CD4-positive, alpha-beta T cell (primary cell): ENCODE data around the gene KCTD11. TPM values are rescaled to one million over a fixed set of nuclear protein-coding genes. Genes with fewer than 3 reads are reported as not detected.
"Not testable (repeated sequence)": the region's sequence is repeated elsewhere in the genome, so short reads cannot be mapped to it uniquely, and the experiment has no call there.

ENCODE experiments used
- ATAC-seq: fragments of 200-7000 bp; cut with Tn5 transposase; one replicate; pipeline ENCODE4 v1.10.0; 2022; ENCODE audit warnings: mild to moderate bottlenecking; ENCODE audit not compliant: poor library complexity
- CTCF ChIA-PET: fragments of 350-600 bp; sonication (Branson Sonifier 250); formaldehyde crosslinking; loops from one replicate; lab custom pipeline; 2021; ENCODE audit warnings: antibody characterized with exemption, inconsistent platforms; lab: Charles Lee
- POLR2A ChIA-PET: fragments of 350-600 bp; sonication (Branson Sonifier 250); formaldehyde crosslinking; loops from one replicate; lab custom pipeline; 2021; ENCODE audit warnings: antibody characterized with exemption, inconsistent platforms; lab: Charles Lee
- DNase-seq, 14 experiments: peaks; one replicate each; pipeline ENCODE4 v3.0.0-alpha.2; 2013 to 2020; ENCODE audit warnings: mixed read lengths in 2 of 14
- H3K27ac ChIP-seq, 2 donors: one replicate each; pipeline versions ENCODE4 v1.5.1 to v1.7.0; 2013; ENCODE audit warnings: low read length in 2 of 2, low read depth in 1 of 2, mild to moderate bottlenecking in 1 of 2
- H3K27me3 ChIP-seq, 2 experiments: 1 replicate in 1 of 2; 2 replicates in 1 of 2; pipeline versions ENCODE4 v1.6.1 to v1.7.0; 2013; ENCODE audit warnings: low read length in 2 of 2, control low read depth in 1 of 2, mild to moderate bottlenecking in 1 of 2, moderate library complexity in 1 of 2; ENCODE audit not compliant: insufficient read depth in 2 of 2, control insufficient read depth in 1 of 2
- H3K36me3 ChIP-seq: one replicate; pipeline ENCODE4 v1.6.1; 2013; ENCODE audit warnings: low read length, control low read depth; ENCODE audit not compliant: insufficient read depth
- H3K4me1 ChIP-seq: one replicate; pipeline ENCODE4 v1.6.1; 2013; ENCODE audit warnings: low read length, control low read depth; ENCODE audit not compliant: insufficient read depth
- H3K4me3 ChIP-seq: one replicate; pipeline ENCODE4 v1.5.1; 2013; ENCODE audit warnings: mild to moderate bottlenecking, low read length, moderate library complexity
- H3K9me3 ChIP-seq, 2 experiments: 1 replicate in 1 of 2; 2 replicates in 1 of 2; pipeline versions ENCODE4 v1.6.1 to v1.7.0; 2013; ENCODE audit warnings: low read length in 2 of 2, mild to moderate bottlenecking in 2 of 2, control low read depth in 1 of 2, moderate library complexity in 1 of 2; ENCODE audit not compliant: control insufficient read depth in 1 of 2, insufficient read depth in 1 of 2
- H3K27ac Mint-ChIP-seq: one replicate; pipeline ENCODE4 v1.8.0; 2020; ENCODE audit warnings: mixed read lengths
- H3K27me3 Mint-ChIP-seq: one replicate; pipeline ENCODE4 v1.8.0; 2021; ENCODE audit warnings: mixed read lengths
- H3K36me3 Mint-ChIP-seq: one replicate; pipeline ENCODE4 v1.8.0; 2021; ENCODE audit warnings: low read depth, mixed read lengths
- H3K4me1 Mint-ChIP-seq: one replicate; pipeline ENCODE4 v1.8.0; 2021; ENCODE audit warnings: low read depth, mixed read lengths
- H3K4me3 Mint-ChIP-seq: one replicate; pipeline ENCODE4 v1.8.0; 2020; ENCODE audit warnings: mild to moderate bottlenecking, mixed read lengths
- H3K9me3 Mint-ChIP-seq: one replicate; pipeline ENCODE4 v1.8.0; 2020; ENCODE audit warnings: mixed read lengths
- intact Hi-C, 2 experiments: fragments of 100-400 bp; cut with DNase I in 1 of 2; cut with micrococcal nuclease in 1 of 2; formaldehyde crosslinking; loops; one replicate each; pipeline versions ENCODE4 v1.15.1 to v1.9.0; 2023 to 2025; cut with DNase I, micrococcal nuclease
- total RNA-seq, 174 experiments: library from RNA in 2 of 174; stranded (reverse) in 2 of 174; gene quantifications; one replicate each; pipeline ENCODE4 v1.2.3 and lab custom pipeline; 2021 to 2026
- TF ChIP-seq, protein P1 (sequence below): fragments of 200-600 bp; IDR thresholded peaks from one replicate; pipeline ENCODE4 v1.8.0; 2022; ENCODE audit warnings: antibody characterized with exemption, mild to moderate bottlenecking

KCTD11 gene
- total RNA-seq, 2 experiments from 2014 or later: 1.3 to 1.6 TPM

DNA sequence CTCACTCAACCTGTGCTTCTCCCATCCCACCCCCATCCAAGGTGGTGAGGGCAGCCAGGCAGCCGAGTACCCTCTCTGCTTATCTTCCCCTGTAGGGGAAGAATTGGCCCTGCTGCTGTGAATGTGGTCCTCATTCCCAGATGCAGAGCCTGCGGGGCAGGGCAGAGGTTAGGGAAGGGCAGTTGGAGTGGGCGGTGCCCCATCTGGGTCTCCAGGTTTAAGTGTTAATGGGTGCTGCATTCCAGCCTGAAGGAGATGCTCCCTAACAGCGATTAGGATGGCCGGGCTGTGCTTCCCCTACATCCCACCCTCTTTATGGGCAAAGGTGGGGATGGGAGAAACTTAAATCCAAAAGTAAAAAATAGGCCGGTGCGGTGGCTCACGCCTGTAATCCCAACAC, 15.1 kb downstream of the KCTD11 start:
- POLR2A ChIA-PET: no interaction called here
- intact Hi-C loops: no loop called here
- no peaks in the 10 kb centered on the region for H3K36me3 Mint-ChIP-seq
- no peak for ATAC-seq
- H3K4me3 Mint-ChIP-seq: no peak overlapping the region
- CTCF ChIA-PET: no interaction called here
- Histone ChIP-seq H3K27me3 (no peaks in the 10 kb centered on the region), H3K4me3 (no peak overlapping the region), H3K27ac (no peak overlapping the region), H3K9me3 (no peaks in the 10 kb centered on the region), H3K36me3 (no peaks in the 10 kb centered on the region), H3K4me1 (no peaks in the 10 kb centered on the region)
- H3K27ac Mint-ChIP-seq: no peak overlapping the region
- TF ChIP-seq, protein P1, sequence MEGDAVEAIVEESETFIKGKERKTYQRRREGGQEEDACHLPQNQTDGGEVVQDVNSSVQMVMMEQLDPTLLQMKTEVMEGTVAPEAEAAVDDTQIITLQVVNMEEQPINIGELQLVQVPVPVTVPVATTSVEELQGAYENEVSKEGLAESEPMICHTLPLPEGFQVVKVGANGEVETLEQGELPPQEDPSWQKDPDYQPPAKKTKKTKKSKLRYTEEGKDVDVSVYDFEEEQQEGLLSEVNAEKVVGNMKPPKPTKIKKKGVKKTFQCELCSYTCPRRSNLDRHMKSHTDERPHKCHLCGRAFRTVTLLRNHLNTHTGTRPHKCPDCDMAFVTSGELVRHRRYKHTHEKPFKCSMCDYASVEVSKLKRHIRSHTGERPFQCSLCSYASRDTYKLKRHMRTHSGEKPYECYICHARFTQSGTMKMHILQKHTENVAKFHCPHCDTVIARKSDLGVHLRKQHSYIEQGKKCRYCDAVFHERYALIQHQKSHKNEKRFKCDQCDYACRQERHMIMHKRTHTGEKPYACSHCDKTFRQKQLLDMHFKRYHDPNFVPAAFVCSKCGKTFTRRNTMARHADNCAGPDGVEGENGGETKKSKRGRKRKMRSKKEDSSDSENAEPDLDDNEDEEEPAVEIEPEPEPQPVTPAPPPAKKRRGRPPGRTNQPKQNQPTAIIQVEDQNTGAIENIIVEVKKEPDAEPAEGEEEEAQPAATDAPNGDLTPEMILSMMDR: no peak
- DNase-seq: no peak
- H3K27me3 Mint-ChIP-seq: no peaks in the 10 kb centered on the region
- H3K4me1 Mint-ChIP-seq: no peaks in the 10 kb centered on the region
- no peaks in the 10 kb centered on the region for H3K9me3 Mint-ChIP-seq

DNA sequence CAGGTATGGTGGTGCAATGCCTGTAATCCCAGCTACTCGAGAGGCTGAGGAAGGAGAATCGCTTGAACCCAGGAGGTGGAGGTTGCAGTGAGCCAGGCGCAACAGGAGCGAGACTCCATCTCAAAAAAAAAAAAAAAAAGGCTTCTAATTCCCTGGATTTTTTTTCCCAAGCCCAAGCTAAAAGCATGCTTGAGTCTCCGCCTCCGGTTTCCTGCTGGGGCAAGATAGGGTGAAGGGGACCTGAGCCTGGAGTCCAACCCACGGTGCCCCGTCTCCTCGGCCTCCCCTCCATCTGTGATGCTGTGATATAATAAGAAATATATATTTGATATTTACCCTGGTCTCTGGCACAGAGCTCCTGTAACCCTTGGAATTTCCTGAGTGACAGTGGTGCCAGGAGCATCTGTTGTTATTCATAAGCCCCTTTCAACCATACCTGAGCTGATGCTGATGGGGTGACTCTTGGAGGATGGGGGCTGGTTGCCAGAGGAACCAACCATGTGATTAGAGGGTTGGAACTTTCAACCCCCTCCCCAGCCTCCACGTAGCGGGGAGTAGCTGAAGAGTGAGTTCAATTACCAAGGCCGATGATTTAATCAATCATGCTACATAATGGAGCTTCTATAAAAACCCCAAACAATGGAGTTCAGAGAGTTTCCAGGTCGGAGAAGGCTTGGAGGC, 16.1 kb downstream of the KCTD11 start:
- CTCF ChIA-PET: no interaction called here
- H3K36me3 Mint-ChIP-seq: no peaks in the 10 kb centered on the region
- no peak overlapping the region for H3K4me3 ChIP-seq
- H3K9me3 Mint-ChIP-seq: no peaks in the 10 kb centered on the region
- TF ChIP-seq, protein P1: no peak
- no peaks in the 10 kb centered on the region for H3K4me1 ChIP-seq
- POLR2A ChIA-PET: interaction anchor here (1.3 to 1.4 kb wide), 2 partner anchors 15 to 36 kb away, joined by 4 to 5 read pairs; partner anchors contain the start of gene TMEM256
- no peaks in the 10 kb centered on the region for H3K4me1 Mint-ChIP-seq
- H3K27ac ChIP-seq: no peak overlapping the region
- ATAC-seq (no peak), DNase-seq (no peak)
- no peak overlapping the region for H3K4me3 Mint-ChIP-seq
- H3K27me3 ChIP-seq: no peaks in the 10 kb centered on the region
- H3K9me3 ChIP-seq: no peaks in the 10 kb centered on the region
- H3K27me3 Mint-ChIP-seq: no peaks in the 10 kb centered on the region
- intact Hi-C loops: no loop called here
- H3K27ac Mint-ChIP-seq: no peak overlapping the region
- no peaks in the 10 kb centered on the region for H3K36me3 ChIP-seq

DNA sequence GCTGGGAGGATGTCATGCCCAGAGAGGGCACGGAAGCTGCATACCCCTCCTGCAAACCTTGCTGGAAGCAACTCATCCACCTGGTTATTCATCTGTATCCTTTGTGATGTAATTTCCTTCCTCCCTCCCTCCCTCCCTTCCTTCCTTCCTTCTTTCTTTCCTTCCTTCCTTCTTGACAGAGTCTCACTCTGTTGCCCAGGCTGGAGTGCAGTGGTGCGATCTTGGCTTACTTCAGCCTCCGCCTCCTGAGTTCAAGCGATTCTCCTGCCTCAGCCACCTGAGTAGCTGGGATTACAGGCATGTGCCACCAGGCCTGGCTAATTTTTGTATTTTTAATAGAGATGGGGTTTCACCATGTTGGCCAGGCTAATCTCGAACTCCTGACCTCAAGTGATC, 16.6 kb downstream of the KCTD11 start:
- H3K27me3 Mint-ChIP-seq, H3K27ac Mint-ChIP-seq, H3K9me3 Mint-ChIP-seq, H3K4me3 ChIP-seq, DNase-seq, H3K4me3 Mint-ChIP-seq, H3K27ac ChIP-seq, H3K4me1 ChIP-seq, ATAC-seq, H3K4me1 Mint-ChIP-seq, H3K36me3 Mint-ChIP-seq, H3K9me3 ChIP-seq, CTCF ChIA-PET, intact Hi-C loops, H3K36me3 ChIP-seq, H3K27me3 ChIP-seq: not testable (repeated sequence)
- POLR2A ChIA-PET: interaction anchor here (1.3 to 1.4 kb wide), 2 partner anchors 14 to 35 kb away, joined by 4 to 5 read pairs; partner anchors contain the start of gene TMEM256

DNA sequence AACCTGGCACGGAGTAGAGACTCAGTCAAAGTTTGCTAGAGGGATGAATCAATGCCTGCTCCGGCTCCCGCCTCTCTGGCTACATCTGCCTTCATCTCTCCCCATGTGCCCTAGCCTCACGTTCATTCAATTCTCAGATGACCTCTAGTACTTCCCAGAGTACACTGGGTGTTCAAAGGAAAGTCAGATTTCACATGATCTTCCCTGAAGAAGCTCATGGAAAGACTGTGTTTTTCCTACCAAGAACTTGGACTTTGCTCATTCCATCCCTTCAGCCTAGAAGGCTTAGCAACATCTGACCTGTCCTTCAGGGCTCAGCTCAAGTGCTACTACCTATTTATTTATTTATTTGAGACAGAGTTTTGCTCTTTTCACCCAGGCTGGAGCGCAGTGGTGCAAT, 17.9 kb downstream of the KCTD11 start:
- ATAC-seq: no peak
- no peak overlapping the region for H3K27ac Mint-ChIP-seq
- no peaks in the 10 kb centered on the region for H3K4me1 ChIP-seq
- no peak overlapping the region for H3K4me3 Mint-ChIP-seq
- TF ChIP-seq, protein P1: no peak
- H3K36me3 Mint-ChIP-seq: no peaks in the 10 kb centered on the region
- no peaks in the 10 kb centered on the region for H3K27me3 Mint-ChIP-seq
- no peaks in the 10 kb centered on the region for H3K9me3 Mint-ChIP-seq
- H3K4me3 ChIP-seq: no peak overlapping the region
- no peaks in the 10 kb centered on the region for H3K27me3 ChIP-seq
- no peak for DNase-seq
- no peaks in the 10 kb centered on the region for H3K9me3 ChIP-seq
- no peaks in the 10 kb centered on the region for H3K36me3 ChIP-seq
- intact Hi-C loops: no loop called here
- CTCF ChIA-PET: interaction anchor here (1.0 to 1.9 kb wide), 2 partner anchors 14 to 74 kb away, joined by 3 to 5 read pairs; no protein-coding TSS in a partner anchor
- POLR2A ChIA-PET: no interaction called here
- no peaks in the 10 kb centered on the region for H3K4me1 Mint-ChIP-seq
- no peak overlapping the region for H3K27ac ChIP-seq
